LHCN-M2 (cell line): ENCODE data around the gene KCNIP1. TPM values are rescaled to one million over a fixed set of nuclear protein-coding genes. Genes with fewer than 3 reads are reported as not detected.
"Not testable (repeated sequence)": the region's sequence is repeated elsewhere in the genome, so short reads cannot be mapped to it uniquely, and the experiment has no call there.

Experiments used
- DNase-seq: peaks from one replicate; pipeline ENCODE4 v3.0.0-alpha.2; 2012; ENCODE audit warnings: low read depth
- total RNA-seq: library from RNA; depleted of rRNA; stranded (reverse); fragments of >200 nt; gene quantifications from 2 replicates; pipeline ENCODE4 v1.2.3, GENCODE V29; 2014

The KCNIP1 gene
- total RNA-seq, 1 experiment from 2014 or later, result not detected

- DNase-seq, result no peak
Measured at GRCh38 chr5:170747357-170747756, 243.5 kb downstream of the KCNIP1 start.

GRCh38 chr5:170747851-170748250, 244.0 kb downstream of the KCNIP1 start:
- DNase-seq, result no peak

GRCh38 chr5:170748951-170749471, 245.2 kb downstream of the KCNIP1 start:
- no peak for DNase-seq

GRCh38 chr5:170749911-170750431, 246.2 kb downstream of the KCNIP1 start:
- DNase-seq, result no peak

- no peak for DNase-seq
Measured at GRCh38 chr5:170750791-170751190, 247.0 kb downstream of the KCNIP1 start.

- no peak for DNase-seq
Measured at GRCh38 chr5:170751631-170752030, 247.8 kb downstream of the KCNIP1 start.

GRCh38 chr5:170752257-170753215, 248.7 kb downstream of the KCNIP1 start:
- DNase-seq, result no peak

GRCh38 chr5:170753311-170753710, 249.5 kb downstream of the KCNIP1 start:
- DNase-seq, result no peak

- DNase-seq, result not testable (repeated sequence)
Measured at GRCh38 chr5:170754508-170754907, 250.7 kb downstream of the KCNIP1 start.

GRCh38 chr5:170755679-170756456, 252.0 kb downstream of the KCNIP1 start:
- DNase-seq, result no peak

GRCh38 chr5:170756691-170757090, 252.9 kb downstream of the KCNIP1 start:
- DNase-seq, result no peak

- no peak for DNase-seq
Measured at GRCh38 chr5:170757182-170757601, 253.4 kb downstream of the KCNIP1 start.

GRCh38 chr5:170757669-170758068, 253.8 kb downstream of the KCNIP1 start:
- DNase-seq, result no peak

GRCh38 chr5:170758481-170758880, 254.7 kb downstream of the KCNIP1 start:
- DNase-seq, result no peak

- DNase-seq, result no peak
Measured at GRCh38 chr5:170760113-170760512, 256.3 kb downstream of the KCNIP1 start.

- no peak for DNase-seq
Measured at GRCh38 chr5:170761048-170761707, 257.4 kb downstream of the KCNIP1 start.

GRCh38 chr5:170761708-170762066, 257.9 kb downstream of the KCNIP1 start:
- DNase-seq, result no peak

- not testable (repeated sequence) for DNase-seq
Measured at GRCh38 chr5:170762298-170762697, 258.5 kb downstream of the KCNIP1 start.

- not testable (repeated sequence) for DNase-seq
Measured at GRCh38 chr5:170765868-170766267, 262.0 kb downstream of the KCNIP1 start.

GRCh38 chr5:170769246-170769645, 265.4 kb downstream of the KCNIP1 start:
- no peak for DNase-seq

GRCh38 chr5:170769898-170770416, 266.1 kb downstream of the KCNIP1 start:
- no peak for DNase-seq
